Uterus (tissue), 4 donors: Measurements from ENCODE around the gene GMEB2. TPM values are rescaled to one million over a fixed set of nuclear protein-coding genes. Genes with fewer than 3 reads are reported as not detected.

ENCODE experiments used
- DNase-seq, 2 donors: peaks; one replicate each; pipeline ENCODE4 v3.0.0-alpha.2; 2019 to 2020
- H3K27ac ChIP-seq, 2 donors: fragments of 200-600 bp; sonication (generic); 1 replicate in 1 of 2; 2 replicates in 1 of 2; pipeline ENCODE4 v1.5.1; 2016 to 2018
- H3K27me3 ChIP-seq, 2 donors: fragments of 200-600 bp; sonication (generic); one replicate each; pipeline ENCODE4 v1.5.1; 2018 to 2019; ENCODE audit warnings: control low read depth in 1 of 2
- H3K36me3 ChIP-seq, 2 donors: fragments of 200-600 bp; sonication (generic); one replicate each; pipeline ENCODE4 v1.5.1; 2019; ENCODE audit warnings: control low read depth in 1 of 2
- H3K4me1 ChIP-seq, 2 donors: fragments of 200-600 bp; sonication (generic); one replicate each; pipeline ENCODE4 v1.5.1; 2018 to 2019; ENCODE audit warnings: control low read depth in 1 of 2
- H3K4me3 ChIP-seq, 2 donors: fragments of 200-600 bp; sonication (generic); 1 replicate in 1 of 2; 2 replicates in 1 of 2; pipeline ENCODE4 v1.5.1; 2018 to 2019; ENCODE audit warnings: mild to moderate bottlenecking in 1 of 2
- H3K9me3 ChIP-seq, 2 donors: fragments of 200-600 bp; sonication (generic); one replicate each; pipeline ENCODE4 v1.5.1; 2019; ENCODE audit warnings: control low read depth in 1 of 2
- POLR2A ChIP-seq, 2 donors: fragments of 450-650 bp; IDR thresholded peaks; one replicate each; pipeline ENCODE4 v1.6.1; 2016; ENCODE audit warnings: antibody characterized with exemption in 2 of 2, mild to moderate bottlenecking in 1 of 2, moderate library complexity in 1 of 2
- intact Hi-C: fragments of 100-400 bp; cut with DNase I; formaldehyde crosslinking; loops from one replicate; pipeline ENCODE4 v1.15.1; 2023; ENCODE audit warnings: low total_unique reads
- total RNA-seq, 4 donors: library from RNA; depleted of rRNA in 3 of 4; stranded (reverse); fragments of >200 nt in 3 of 4; gene quantifications; one replicate each; pipeline versions ENCODE4 v1.1.0 to v1.2.4, GENCODE V29; 2014 to 2023
- TF ChIP-seq, protein P1 (sequence below), 4 experiments: fragments of 200-600 bp in 2 of 4; fragments of 450-650 bp in 2 of 4; sonication (generic) in 2 of 4; IDR thresholded peaks; one replicate each; pipeline ENCODE4 v1.5.1; 2016 to 2019; ENCODE audit warnings: antibody characterized with exemption in 4 of 4, mild to moderate bottlenecking in 2 of 4, moderate library complexity in 1 of 4
- donor health status: DM: yes; HTN: yes; CAD: no.

The GMEB2 gene
- total RNA-seq, 4 donors from 2014 or later, result 2.1 to 24.8 (median 11.5) TPM

- Histone ChIP-seq H3K4me3 (no peak overlapping the region), H3K4me1 (no peaks in the 10 kb centered on the region), H3K36me3 (no peaks in the 10 kb centered on the region), H3K27ac (no peak overlapping the region), H3K27me3 (peaks cover 0 to under 1% of the 10 kb centered on the region in 2 donors), H3K9me3 (no peaks in the 10 kb centered on the region)
- no peak for DNase-seq
- TF ChIP-seq, protein P1, sequence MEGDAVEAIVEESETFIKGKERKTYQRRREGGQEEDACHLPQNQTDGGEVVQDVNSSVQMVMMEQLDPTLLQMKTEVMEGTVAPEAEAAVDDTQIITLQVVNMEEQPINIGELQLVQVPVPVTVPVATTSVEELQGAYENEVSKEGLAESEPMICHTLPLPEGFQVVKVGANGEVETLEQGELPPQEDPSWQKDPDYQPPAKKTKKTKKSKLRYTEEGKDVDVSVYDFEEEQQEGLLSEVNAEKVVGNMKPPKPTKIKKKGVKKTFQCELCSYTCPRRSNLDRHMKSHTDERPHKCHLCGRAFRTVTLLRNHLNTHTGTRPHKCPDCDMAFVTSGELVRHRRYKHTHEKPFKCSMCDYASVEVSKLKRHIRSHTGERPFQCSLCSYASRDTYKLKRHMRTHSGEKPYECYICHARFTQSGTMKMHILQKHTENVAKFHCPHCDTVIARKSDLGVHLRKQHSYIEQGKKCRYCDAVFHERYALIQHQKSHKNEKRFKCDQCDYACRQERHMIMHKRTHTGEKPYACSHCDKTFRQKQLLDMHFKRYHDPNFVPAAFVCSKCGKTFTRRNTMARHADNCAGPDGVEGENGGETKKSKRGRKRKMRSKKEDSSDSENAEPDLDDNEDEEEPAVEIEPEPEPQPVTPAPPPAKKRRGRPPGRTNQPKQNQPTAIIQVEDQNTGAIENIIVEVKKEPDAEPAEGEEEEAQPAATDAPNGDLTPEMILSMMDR (IDR thresholded peaks at IDR 0.05), result no peak
- no peak for TF ChIP-seq POLR2A (IDR thresholded peaks at IDR 0.05)
- intact Hi-C loops, result no loop called here
Measured at GRCh38 chr20:63542696-63543095, 84.2 kb downstream of the GMEB2 start.

DNA sequence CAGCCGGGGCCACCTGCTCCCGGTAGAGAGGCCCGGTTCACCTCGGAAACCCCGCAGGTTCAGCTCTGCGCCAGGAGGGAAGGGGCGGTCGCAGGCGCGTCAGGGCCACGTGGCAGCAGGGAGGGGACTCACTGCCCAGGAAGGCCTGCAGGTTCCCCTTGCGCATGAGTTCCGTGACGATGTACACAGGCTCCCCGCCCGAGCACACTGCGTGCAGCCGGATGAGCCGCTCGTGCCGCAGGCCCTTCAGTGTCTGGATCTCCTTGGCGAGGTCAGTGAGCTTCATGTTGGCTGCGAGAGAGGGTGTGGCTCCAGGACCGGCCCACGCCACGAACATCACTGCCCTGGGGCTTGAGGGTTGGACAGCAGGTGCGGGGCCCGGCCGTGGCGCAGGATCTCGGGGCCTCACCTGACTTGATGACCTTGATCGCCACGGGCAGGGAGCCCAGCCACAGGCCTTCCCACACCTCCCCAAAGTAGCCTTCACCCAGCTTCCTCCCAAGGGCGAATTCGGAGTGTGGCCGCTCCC lies 84.8 kb downstream of the GMEB2 start:
- H3K36me3 ChIP-seq, result no peaks in the 10 kb centered on the region
- DNase-seq, result no peak
- intact Hi-C loops, result no loop called here

DNA sequence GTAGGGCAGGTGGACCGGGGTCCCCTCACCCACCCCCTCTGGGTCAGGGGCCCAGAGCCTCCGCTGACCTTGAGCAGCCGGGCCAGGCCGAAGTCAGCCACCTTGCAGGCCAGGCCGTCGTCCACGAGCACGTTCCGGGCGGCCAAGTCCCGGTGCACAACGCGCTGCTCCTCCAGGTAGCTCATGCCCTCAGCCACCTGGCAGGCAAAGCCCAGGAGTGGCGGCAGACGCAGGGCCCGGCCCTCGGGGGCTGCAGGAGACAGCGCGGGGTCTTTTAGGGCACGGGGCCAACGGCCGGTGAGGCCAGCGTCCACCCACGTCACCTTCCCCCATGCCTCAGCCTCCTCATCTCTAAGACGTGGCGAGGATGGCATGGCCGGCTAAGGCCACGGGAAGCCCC lies 85.5 kb downstream of the GMEB2 start:
- Histone ChIP-seq H3K9me3 (no peaks in the 10 kb centered on the region), H3K4me1 (no peaks in the 10 kb centered on the region), H3K4me3 (no peak overlapping the region), H3K36me3 (no peaks in the 10 kb centered on the region), H3K27me3 (peaks cover 7 to 11% of the 10 kb centered on the region in 2 donors), H3K27ac (no peak overlapping the region)
- DNase-seq, result no peak
- TF ChIP-seq, protein P1 (IDR thresholded peaks at IDR 0.05), result no peak
- TF ChIP-seq POLR2A (IDR thresholded peaks at IDR 0.05), result no peak
- intact Hi-C loops, result no loop called here

More for the DNA sequence above, 84.8 kb downstream of the GMEB2 start:
- peaks cover 6% of the 10 kb centered on the region in 2 donors for H3K27me3 ChIP-seq
- TF ChIP-seq, protein P1 (IDR thresholded peaks at IDR 0.05), result no peak
- no peak for TF ChIP-seq POLR2A (IDR thresholded peaks at IDR 0.05)
- H3K4me3 ChIP-seq, result no peak overlapping the region
- no peaks in the 10 kb centered on the region for H3K9me3 ChIP-seq
- H3K4me1 ChIP-seq, result no peaks in the 10 kb centered on the region
- no peak overlapping the region for H3K27ac ChIP-seq

- Histone ChIP-seq H3K36me3 (no peaks in the 10 kb centered on the region), H3K27ac (no peak overlapping the region), H3K27me3 (peaks cover 7 to 12% of the 10 kb centered on the region in 2 donors), H3K4me3 (no peak overlapping the region), H3K9me3 (no peaks in the 10 kb centered on the region), H3K4me1 (no peaks in the 10 kb centered on the region)
- DNase-seq, result no peak
- intact Hi-C loops, result no loop called here
- no peak for TF ChIP-seq POLR2A (IDR thresholded peaks at IDR 0.05)
Measured at GRCh38 chr20:63540417-63541186, 86.3 kb downstream of the GMEB2 start.

DNA sequence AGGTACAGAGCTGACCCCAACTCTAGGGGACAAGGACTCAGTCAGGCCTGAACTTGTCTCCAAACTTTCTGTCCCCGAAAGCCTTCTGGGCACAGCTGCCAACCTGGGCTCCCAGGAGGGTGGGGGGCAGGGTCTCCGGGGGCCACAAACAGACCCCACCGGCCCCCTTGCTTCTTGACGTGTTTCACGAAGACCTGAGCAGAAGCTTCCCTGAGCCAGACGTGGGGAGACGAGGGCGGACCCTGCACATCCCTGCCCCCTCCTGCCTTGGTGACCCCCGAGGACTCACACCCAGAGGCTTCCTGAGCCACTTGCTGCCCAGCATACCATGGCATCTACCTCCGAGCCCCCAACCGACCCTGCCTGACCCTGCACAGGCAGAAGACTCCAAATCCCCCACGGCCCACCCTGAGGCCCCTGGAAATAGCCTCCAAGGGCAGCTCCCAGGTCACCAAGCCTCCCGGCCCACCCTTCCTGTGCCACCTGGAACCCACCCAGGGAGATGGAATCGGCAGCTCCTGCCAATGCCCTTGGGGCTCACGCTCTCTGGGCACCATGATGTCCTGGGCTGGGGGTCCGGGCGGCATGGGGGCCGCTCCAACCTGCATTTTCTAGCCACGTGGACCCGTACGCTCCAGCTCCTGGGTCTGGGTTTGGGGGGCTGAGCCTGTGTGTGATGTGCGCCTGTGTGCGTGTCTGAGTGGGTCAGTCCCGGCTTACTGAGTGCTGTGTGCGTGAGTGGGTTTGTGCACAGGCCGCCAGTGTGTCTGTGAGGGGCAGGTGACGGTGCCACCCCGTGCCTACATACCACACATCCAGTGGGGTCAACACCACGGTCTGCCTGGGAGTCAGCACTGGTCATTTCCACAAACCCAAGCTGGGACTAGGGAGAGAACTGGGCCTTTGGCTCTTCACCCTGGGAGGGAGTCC lies 87.2 kb downstream of the GMEB2 start:
- DNase-seq, result no peak
- Histone ChIP-seq H3K27ac (no peak overlapping the region), H3K36me3 (no peaks in the 10 kb centered on the region), H3K4me1 (no peaks in the 10 kb centered on the region), H3K4me3 (no peak overlapping the region), H3K27me3 (peaks cover 7 to 12% of the 10 kb centered on the region in 2 donors), H3K9me3 (no peaks in the 10 kb centered on the region)
- TF ChIP-seq POLR2A (IDR thresholded peaks at IDR 0.05), result no peak
- TF ChIP-seq, protein P1 (IDR thresholded peaks at IDR 0.05), result no peak
- intact Hi-C loops, result loop anchor here (2.0 kb wide), 1 partner anchor 433 kb away; no protein-coding TSS in a partner anchor
